ENCODE data around the gene ABI2. TPM values are rescaled to one million over a fixed set of nuclear protein-coding genes. Genes with fewer than 3 reads are reported as not detected.

Gene ABI2
- total RNA-seq, 1 experiment from 2014 or later = 50.7 TPM

- Histone ChIP-seq H3K4me2 (ENCODE audit: low read length) (no peak overlapping the region), H3F3A (ENCODE audit: low read length, unreplicated experiment) (no peaks in the 10 kb centered on the region), H3K4me1 (ENCODE audit: insufficient read depth, low read length) (no peaks in the 10 kb centered on the region), H3K9me2 (replicated peaks; ENCODE audit: low read length) (no peaks in the 10 kb centered on the region), H3K27ac (ENCODE audit: low read length) (no peak overlapping the region), H3K9ac (ENCODE audit: low read length) (no peak overlapping the region), H3K27me3 (ENCODE audit: low read length) (no peaks in the 10 kb centered on the region), H2AFZ (ENCODE audit: low read length) (no peak overlapping the region), H3K79me2 (ENCODE audit: low read length) (no peaks in the 10 kb centered on the region), H3K9me3 (ENCODE audit: low read length) (no peaks in the 10 kb centered on the region), H4K20me1 (ENCODE audit: low read length) (no peaks in the 10 kb centered on the region), H3K36me3 (ENCODE audit: low read depth, low read length) (no peaks in the 10 kb centered on the region), H3K4me3 (ENCODE audit: low read length) (no peak overlapping the region)
- POLR2A ChIA-PET (ENCODE audit: unreplicated experiment) = no interaction called here
- no peak for TF ChIP-seq EZH2phosphoT487 (IDR thresholded peaks at IDR 0.05; ENCODE audit: borderline replicate concordance, low read length)
- TF ChIP-seq CTCF (conservative IDR thresholded peaks at IDR 0.05; ENCODE audit: low read depth, low read length) = no peak
- no peak for TF ChIP-seq EZH2 (IDR thresholded peaks at IDR 0.05; ENCODE audit: low read length, unreplicated experiment)
- intact Hi-C loops (cut with micrococcal nuclease) = no loop called here
- no peak for ATAC-seq
- no TSS peak for BruUV-seq (replicated peaks)
- CTCF ChIA-PET = no interaction called here
- no peak for DNase-seq
Observed at GRCh38 chr2:203480623-203481022, 152.4 kb downstream of the ABI2 start.

- no peak overlapping the region for H2AFZ ChIP-seq (ENCODE audit: low read length)
- TF ChIP-seq EZH2 (IDR thresholded peaks at IDR 0.05; ENCODE audit: low read length, unreplicated experiment) (no peak), EZH2phosphoT487 (IDR thresholded peaks at IDR 0.05; ENCODE audit: borderline replicate concordance, low read length) (no peak), CTCF (conservative IDR thresholded peaks at IDR 0.05; ENCODE audit: low read depth, low read length) (peak; percentile 90)
- CTCF ChIA-PET = interaction anchor here (0.8 kb wide), 1 partner anchor 327 kb away, joined by 4 read pairs; no protein-coding TSS in a partner anchor
- H3K9me3 ChIP-seq (ENCODE audit: low read length) = no peaks in the 10 kb centered on the region
- H3K4me1 ChIP-seq (ENCODE audit: insufficient read depth, low read length) = no peaks in the 10 kb centered on the region; the same call in 1 of the 2 replicates
- no TSS peak for BruUV-seq (replicated peaks)
- no peaks in the 10 kb centered on the region for H4K20me1 ChIP-seq (ENCODE audit: low read length)
- ATAC-seq (peak; percentile 98), DNase-seq (peak; percentile 72)
- H3K36me3 ChIP-seq (ENCODE audit: low read depth, low read length) = peaks cover 1% of the 10 kb centered on the region; the same call in 1 of the 2 replicates
- H3F3A ChIP-seq (ENCODE audit: low read length, unreplicated experiment) = no peaks in the 10 kb centered on the region
- H3K27me3 ChIP-seq (ENCODE audit: low read length) = no peaks in the 10 kb centered on the region
- H3K9ac ChIP-seq (ENCODE audit: low read length) = no peak overlapping the region
- H3K4me2 ChIP-seq (ENCODE audit: low read length) = no peak overlapping the region
- H3K79me2 ChIP-seq (ENCODE audit: low read length) = no peaks in the 10 kb centered on the region
- no peak overlapping the region for H3K27ac ChIP-seq (ENCODE audit: low read length)
- intact Hi-C loops (cut with micrococcal nuclease) = loop anchor here (1.0 kb wide), 3 partner anchors 167 to 425 kb away; no protein-coding TSS in a partner anchor
- H3K9me2 ChIP-seq (replicated peaks; ENCODE audit: low read length) = no peaks in the 10 kb centered on the region
- POLR2A ChIA-PET (ENCODE audit: unreplicated experiment) = no interaction called here
- H3K4me3 ChIP-seq (ENCODE audit: low read length) = no peak overlapping the region
Observed at GRCh38 chr2:203484266-203485112, 156.3 kb downstream of the ABI2 start.

- BruUV-seq (replicated peaks) = no TSS peak
- CTCF ChIA-PET = no interaction called here
Observed at GRCh38 chr2:203489531-203489930, 161.3 kb downstream of the ABI2 start.

More at GRCh38 chr2:203489531-203489930, 161.3 kb downstream of the ABI2 start:
- Histone ChIP-seq H3K4me3 (ENCODE audit: low read length) (no peak overlapping the region), H3K27ac (ENCODE audit: low read length) (no peak overlapping the region), H4K20me1 (ENCODE audit: low read length) (no peaks in the 10 kb centered on the region), H3K79me2 (ENCODE audit: low read length) (no peaks in the 10 kb centered on the region), H3K36me3 (ENCODE audit: low read depth, low read length) (peaks cover 5% of the 10 kb centered on the region; the same call in 1 of the 2 replicates), H3K27me3 (ENCODE audit: low read length) (no peaks in the 10 kb centered on the region), H3K9me3 (ENCODE audit: low read length) (no peaks in the 10 kb centered on the region), H3K4me1 (ENCODE audit: insufficient read depth, low read length) (peaks cover 22% of the 10 kb centered on the region), H3F3A (ENCODE audit: low read length, unreplicated experiment) (peaks cover 3% of the 10 kb centered on the region), H2AFZ (ENCODE audit: low read length) (no peak overlapping the region), H3K9ac (ENCODE audit: low read length) (no peak overlapping the region), H3K4me2 (ENCODE audit: low read length) (no peak overlapping the region), H3K9me2 (replicated peaks; ENCODE audit: low read length) (no peaks in the 10 kb centered on the region)
- no peak for DNase-seq
- no peak for ATAC-seq
- POLR2A ChIA-PET (ENCODE audit: unreplicated experiment) = no interaction called here
- TF ChIP-seq EZH2 (IDR thresholded peaks at IDR 0.05; ENCODE audit: low read length, unreplicated experiment) (no peak), CTCF (conservative IDR thresholded peaks at IDR 0.05; ENCODE audit: low read depth, low read length) (no peak), EZH2phosphoT487 (IDR thresholded peaks at IDR 0.05; ENCODE audit: borderline replicate concordance, low read length) (no peak)
- intact Hi-C loops (cut with micrococcal nuclease) = no loop called here

All from PC-3 (cell line).